Astrocyte of the spinal cord (primary cell): ENCODE measurements around the gene FER1L5.

Experiments used
- DNase-seq: peaks from one replicate; pipeline ENCODE4 v3.0.0; 2011; ENCODE audit warnings: low read depth, low spot score
- H3K4me3 ChIP-seq: 2 replicates; pipeline ENCODE4 v1.5.1; 2011; ENCODE audit warnings: low read depth, mild to moderate bottlenecking, low read length, moderate library complexity
- CTCF ChIP-seq: IDR thresholded peaks from 2 replicates; pipeline ENCODE4 v1.5.1; 2012; ENCODE audit warnings: low read depth, mild to moderate bottlenecking, low read length, inconsistent platforms
- in situ Hi-C: cut with HindIII; loops from 2 replicates; pipeline ENCODE4 v1.10.0; 2017; ENCODE audit warnings: low sequenced_read_pairs

FER1L5 gene

GRCh38 chr2:96694816-96695455, 52.4 kb downstream of the FER1L5 start:
- no peak overlapping the region for H3K4me3 ChIP-seq
- in situ Hi-C loops = loop anchor here (25.0 kb wide), 1 partner anchor 117 kb away; the partner anchor contains the start of gene CNNM3
- no peak for TF ChIP-seq CTCF
- DNase-seq = no peak

GRCh38 chr2:96695602-96696001, 53.0 kb downstream of the FER1L5 start:
- no peak overlapping the region for H3K4me3 ChIP-seq
- no peak for DNase-seq
- no peak for TF ChIP-seq CTCF

GRCh38 chr2:96697476-96697875, 54.9 kb downstream of the FER1L5 start:
- H3K4me3 ChIP-seq = no peak overlapping the region
- in situ Hi-C loops = loop anchor here (25.0 kb wide), 1 partner anchor 115 kb away; the partner anchor contains the start of gene CNNM3
- TF ChIP-seq CTCF = no peak
- no peak for DNase-seq

More at GRCh38 chr2:96695602-96696001, 53.0 kb downstream of the FER1L5 start:
- in situ Hi-C loops = loop anchor here (25.0 kb wide), 1 partner anchor 117 kb away; the partner anchor contains the start of gene CNNM3

GRCh38 chr2:96698221-96698861, 55.8 kb downstream of the FER1L5 start:
- H3K4me3 ChIP-seq = no peak overlapping the region
- in situ Hi-C loops = loop anchor here (25.0 kb wide), 1 partner anchor 114 kb away; the partner anchor contains the start of gene CNNM3
- DNase-seq = no peak
- TF ChIP-seq CTCF = no peak

GRCh38 chr2:96699021-96699420, 56.5 kb downstream of the FER1L5 start:
- DNase-seq = no peak
- no peak overlapping the region for H3K4me3 ChIP-seq
- no peak for TF ChIP-seq CTCF
- in situ Hi-C loops = loop anchor here (25.0 kb wide), 1 partner anchor 113 kb away; the partner anchor contains the start of gene CNNM3

GRCh38 chr2:96699621-96700020, 57.1 kb downstream of the FER1L5 start:
- in situ Hi-C loops = loop anchor here (25.0 kb wide), 1 partner anchor 113 kb away; the partner anchor contains the start of gene CNNM3
- no peak for TF ChIP-seq CTCF
- DNase-seq = no peak
- H3K4me3 ChIP-seq = no peak overlapping the region
